Cardiac fibroblast (primary cell): ENCODE measurements around the gene IGF2BP2.

ENCODE experiments used
- DNase-seq, 2 donors: peaks; one replicate each; pipeline versions ENCODE4 v3.0.0 to v3.0.0-alpha.2; 2010; ENCODE audit warnings: low read depth in 2 of 2
- H3K4me3 ChIP-seq, 2 donors: replicated peaks in 1 of 2; 1 replicate in 1 of 2; 2 replicates in 1 of 2; pipeline ENCODE4 v1.5.1; 2011; ENCODE audit warnings: low read depth in 2 of 2, low read length in 2 of 2, mild to moderate bottlenecking in 2 of 2, moderate library complexity in 1 of 2
- CTCF ChIP-seq: IDR thresholded peaks from one replicate; pipeline ENCODE4 v1.5.1; 2011; ENCODE audit warnings: low read depth, mild to moderate bottlenecking, low read length, inconsistent platforms

Gene IGF2BP2

GRCh38 chr3:185851959-185852358 lies 27.1 kb upstream of the IGF2BP2 start:
- no peak overlapping the region for H3K4me3 ChIP-seq
- no peak for TF ChIP-seq CTCF

GRCh38 chr3:185851046-185851445 lies 26.2 kb upstream of the IGF2BP2 start:
- peak in 1 of 2 donors; percentile 64 for DNase-seq
- TF ChIP-seq CTCF = no peak

More at GRCh38 chr3:185851959-185852358, 27.1 kb upstream of the IGF2BP2 start:
- no peak for DNase-seq

GRCh38 chr3:185847506-185847905 lies 22.7 kb upstream of the IGF2BP2 start:
- TF ChIP-seq CTCF = no peak

More at GRCh38 chr3:185851046-185851445, 26.2 kb upstream of the IGF2BP2 start:
- H3K4me3 ChIP-seq = no peak overlapping the region

GRCh38 chr3:185846037-185846436 lies 21.2 kb upstream of the IGF2BP2 start:
- no peak for TF ChIP-seq CTCF
- H3K4me3 ChIP-seq = no peak overlapping the region
- DNase-seq = peak; percentile 25 to 51

More at GRCh38 chr3:185847506-185847905, 22.7 kb upstream of the IGF2BP2 start:
- H3K4me3 ChIP-seq = no peak overlapping the region
- peak in 1 of 2 donors; percentile 12 for DNase-seq

GRCh38 chr3:185844051-185844450 lies 19.2 kb upstream of the IGF2BP2 start:
- no peak for DNase-seq
- H3K4me3 ChIP-seq = no peak overlapping the region
- no peak for TF ChIP-seq CTCF

GRCh38 chr3:185843635-185844034 lies 18.8 kb upstream of the IGF2BP2 start:
- H3K4me3 ChIP-seq = no peak overlapping the region
- no peak for DNase-seq
- TF ChIP-seq CTCF = no peak

GRCh38 chr3:185843126-185843525 lies 18.3 kb upstream of the IGF2BP2 start:
- TF ChIP-seq CTCF = no peak
- no peak overlapping the region for H3K4me3 ChIP-seq
- no peak for DNase-seq
